Breast epithelium (tissue), 4 donors: ENCODE data around the gene GALNT7. TPM values are rescaled to one million over a fixed set of nuclear protein-coding genes. Genes with fewer than 3 reads are reported as not detected.

Experiments used
- DNase-seq, 2 donors: peaks; one replicate each; pipeline ENCODE4 v3.0.0-alpha.2; 2019; ENCODE audit warnings: low spot score in 2 of 2
- H3K27ac ChIP-seq, 2 donors: fragments of 200-600 bp; sonication (generic) in 1 of 2; one replicate each; pipeline ENCODE4 v1.5.1; 2016 to 2019; ENCODE audit warnings: mild to moderate bottlenecking in 1 of 2
- H3K27me3 ChIP-seq, 2 donors: fragments of 200-600 bp; sonication (generic) in 1 of 2; one replicate each; pipeline versions ENCODE4 v1.5.1 to v1.6.0; 2017 to 2019; ENCODE audit warnings: control low read depth in 1 of 2, mild to moderate bottlenecking in 1 of 2
- H3K36me3 ChIP-seq: fragments of 200-600 bp; one replicate; pipeline ENCODE4 v1.5.1; 2019
- H3K4me1 ChIP-seq, 2 donors: fragments of 200-600 bp; sonication (generic); one replicate each; pipeline ENCODE4 v1.5.1; 2016 to 2019; ENCODE audit warnings: control low read depth in 1 of 2
- H3K4me3 ChIP-seq, 3 donors: fragments of 200-600 bp; sonication (generic); 1 replicate in 2 of 3; 2 replicates in 1 of 3; pipeline ENCODE4 v1.5.1; 2016 to 2019; ENCODE audit warnings: mild to moderate bottlenecking in 3 of 3, moderate library complexity in 2 of 3
- H3K9me3 ChIP-seq, 2 donors: fragments of 200-600 bp; sonication (generic) in 1 of 2; one replicate each; pipeline ENCODE4 v1.5.1; 2016 to 2019; ENCODE audit warnings: control low read depth in 1 of 2
- POLR2A ChIP-seq: fragments of 450-650 bp; IDR thresholded peaks from one replicate; pipeline ENCODE4 v1.6.1; 2016; ENCODE audit warnings: antibody characterized with exemption, mild to moderate bottlenecking, moderate library complexity
- POLR2AphosphoS5 ChIP-seq, 3 donors: sonication (generic); formaldehyde crosslinking; IDR thresholded peaks; one replicate each; pipeline ENCODE4 v1.6.1; 2017; ENCODE audit warnings: antibody characterized with exemption in 3 of 3
- intact Hi-C: fragments of 100-400 bp; cut with DNase I; formaldehyde crosslinking; loops from one replicate; pipeline ENCODE4 v1.15.1; 2023; ENCODE audit warnings: low total_unique reads
- total RNA-seq, 3 donors: library from RNA; depleted of rRNA; stranded (reverse); fragments of >200 nt; gene quantifications; one replicate each; pipeline ENCODE4 v1.1.0, GENCODE V29; 2016
- TF ChIP-seq, protein P1 (sequence below), 3 donors: fragments of 450-650 bp; IDR thresholded peaks; one replicate each; pipeline ENCODE4 v1.5.1; 2016 to 2017; ENCODE audit warnings: antibody characterized with exemption in 3 of 3, mild to moderate bottlenecking in 3 of 3, moderate library complexity in 3 of 3

Gene GALNT7
- total RNA-seq, 3 donors from 2014 or later = 10.7 to 67.2 (median 52.2) TPM

DNA sequence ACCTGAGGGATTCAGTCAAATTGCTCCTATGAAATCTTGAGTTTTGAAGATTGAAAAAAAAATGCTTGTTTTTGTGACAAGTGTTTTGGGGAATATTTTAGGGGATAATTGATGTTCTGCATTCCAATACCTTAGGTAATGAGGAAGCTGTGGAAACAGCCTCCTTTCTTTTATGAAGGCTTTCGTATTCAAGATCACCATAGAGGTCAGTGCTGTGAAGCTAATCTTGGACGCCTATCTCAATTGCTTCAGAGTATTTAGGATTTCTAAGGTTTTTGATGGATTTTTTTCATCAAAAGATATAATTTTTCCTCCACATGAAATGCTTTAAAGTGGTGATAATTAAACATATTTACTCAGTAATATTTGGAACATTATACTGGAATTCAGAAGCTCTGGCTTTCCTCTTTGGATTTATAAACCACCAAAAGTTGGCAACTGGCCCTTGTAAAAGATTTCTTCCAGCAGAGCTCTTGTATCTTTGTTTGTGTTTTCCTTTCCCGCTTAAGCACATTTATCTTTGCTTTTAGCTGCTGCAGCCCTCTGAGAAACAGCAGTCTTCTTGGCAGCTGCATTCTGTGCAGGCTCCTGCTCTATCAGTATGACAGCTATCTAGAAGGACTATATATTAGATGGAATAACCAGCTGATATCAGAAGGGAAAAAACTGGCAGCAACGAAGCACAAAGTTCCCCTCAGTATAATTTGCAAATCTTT, 101.9 kb downstream of the GALNT7 start:
- Histone ChIP-seq H3K4me1 (no peaks in the 10 kb centered on the region), H3K27ac (no peak overlapping the region), H3K9me3 (no peaks in the 10 kb centered on the region), H3K4me3 (no peak overlapping the region), H3K36me3 (no peaks in the 10 kb centered on the region), H3K27me3 (no peaks in the 10 kb centered on the region)
- intact Hi-C loops = no loop called here
- no peak for TF ChIP-seq POLR2AphosphoS5 (IDR thresholded peaks at IDR 0.05)
- TF ChIP-seq, protein P1, sequence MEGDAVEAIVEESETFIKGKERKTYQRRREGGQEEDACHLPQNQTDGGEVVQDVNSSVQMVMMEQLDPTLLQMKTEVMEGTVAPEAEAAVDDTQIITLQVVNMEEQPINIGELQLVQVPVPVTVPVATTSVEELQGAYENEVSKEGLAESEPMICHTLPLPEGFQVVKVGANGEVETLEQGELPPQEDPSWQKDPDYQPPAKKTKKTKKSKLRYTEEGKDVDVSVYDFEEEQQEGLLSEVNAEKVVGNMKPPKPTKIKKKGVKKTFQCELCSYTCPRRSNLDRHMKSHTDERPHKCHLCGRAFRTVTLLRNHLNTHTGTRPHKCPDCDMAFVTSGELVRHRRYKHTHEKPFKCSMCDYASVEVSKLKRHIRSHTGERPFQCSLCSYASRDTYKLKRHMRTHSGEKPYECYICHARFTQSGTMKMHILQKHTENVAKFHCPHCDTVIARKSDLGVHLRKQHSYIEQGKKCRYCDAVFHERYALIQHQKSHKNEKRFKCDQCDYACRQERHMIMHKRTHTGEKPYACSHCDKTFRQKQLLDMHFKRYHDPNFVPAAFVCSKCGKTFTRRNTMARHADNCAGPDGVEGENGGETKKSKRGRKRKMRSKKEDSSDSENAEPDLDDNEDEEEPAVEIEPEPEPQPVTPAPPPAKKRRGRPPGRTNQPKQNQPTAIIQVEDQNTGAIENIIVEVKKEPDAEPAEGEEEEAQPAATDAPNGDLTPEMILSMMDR (IDR thresholded peaks at IDR 0.05) = no peak
- TF ChIP-seq POLR2A = no peak
- DNase-seq = no peak

DNA sequence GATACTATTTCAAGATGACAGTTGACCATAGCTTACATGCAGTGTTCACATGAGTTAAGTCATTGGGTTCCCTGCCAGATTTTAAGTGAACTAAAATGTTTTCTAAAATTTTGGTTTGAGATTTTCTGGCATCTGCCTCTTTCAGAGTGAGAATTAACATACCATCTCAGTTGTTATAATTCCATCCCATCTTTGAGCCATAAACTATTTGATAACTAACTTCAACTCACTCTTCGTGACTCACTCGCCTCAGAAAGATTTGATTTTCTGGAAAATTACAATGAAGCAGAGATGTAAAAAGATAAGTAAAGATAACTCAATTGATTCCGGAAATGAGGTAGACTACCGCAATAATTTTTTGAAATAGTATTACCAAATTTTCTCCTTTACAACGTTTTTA, 103.7 kb downstream of the GALNT7 start:
- TF ChIP-seq POLR2A = no peak
- no peak for TF ChIP-seq POLR2AphosphoS5 (IDR thresholded peaks at IDR 0.05)
- TF ChIP-seq, protein P1 (IDR thresholded peaks at IDR 0.05) = no peak
- H3K4me1 ChIP-seq = no peaks in the 10 kb centered on the region

DNA sequence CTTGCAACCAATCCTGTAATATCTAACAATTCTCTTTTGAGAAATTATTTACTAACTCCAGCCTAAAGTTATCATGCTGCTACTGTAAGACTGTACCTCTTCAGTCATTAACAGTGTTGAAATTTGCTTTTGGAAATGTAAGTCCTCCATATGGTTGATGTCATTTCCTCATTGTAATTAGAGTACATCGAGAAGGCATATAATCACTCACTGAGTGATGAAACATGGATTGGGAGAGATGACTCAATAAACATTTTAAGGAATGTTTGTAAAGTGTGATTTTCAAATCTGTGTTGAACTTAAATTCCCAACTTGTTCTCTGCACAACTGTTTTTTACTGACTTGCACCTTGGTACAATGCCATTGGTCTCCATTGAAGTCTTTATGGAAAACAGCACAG, 104.4 kb downstream of the GALNT7 start:
- intact Hi-C loops = no loop called here

More for the DNA sequence above, 103.7 kb downstream of the GALNT7 start:
- intact Hi-C loops = no loop called here
- DNase-seq = no peak
- Histone ChIP-seq H3K9me3 (no peaks in the 10 kb centered on the region), H3K27ac (no peak overlapping the region), H3K27me3 (no peaks in the 10 kb centered on the region), H3K4me3 (no peak overlapping the region), H3K36me3 (no peaks in the 10 kb centered on the region)

DNA sequence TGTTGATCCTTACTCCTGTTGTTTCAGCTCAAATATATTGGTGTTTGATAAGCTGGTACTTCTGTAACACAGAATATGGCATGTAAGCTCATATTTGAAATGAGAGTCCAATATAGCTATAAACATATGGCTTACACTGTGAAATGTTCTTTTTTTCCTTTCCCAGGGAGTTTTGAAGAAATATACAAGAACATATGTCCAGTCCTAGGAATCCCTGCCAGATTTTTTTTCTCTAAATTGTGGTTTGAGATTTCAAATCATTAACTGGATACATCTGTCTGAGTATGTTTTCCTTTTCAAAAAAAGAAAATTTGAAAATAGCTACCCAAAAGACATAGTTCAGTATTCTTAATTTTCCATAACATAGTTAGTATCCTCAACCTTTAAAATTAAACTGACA, 105.3 kb downstream of the GALNT7 start:
- Histone ChIP-seq H3K27ac (no peak overlapping the region), H3K27me3 (no peaks in the 10 kb centered on the region), H3K9me3 (no peaks in the 10 kb centered on the region), H3K4me3 (no peak overlapping the region), H3K36me3 (no peaks in the 10 kb centered on the region), H3K4me1 (no peaks in the 10 kb centered on the region)
- TF ChIP-seq POLR2AphosphoS5 (IDR thresholded peaks at IDR 0.05) = no peak
- no peak for DNase-seq
- intact Hi-C loops = no loop called here

More for the DNA sequence above, 104.4 kb downstream of the GALNT7 start:
- H3K36me3 ChIP-seq = no peaks in the 10 kb centered on the region
- H3K27ac ChIP-seq = no peak overlapping the region
- H3K27me3 ChIP-seq = no peaks in the 10 kb centered on the region
- TF ChIP-seq POLR2AphosphoS5 (IDR thresholded peaks at IDR 0.05) (no peak), POLR2A (no peak)
- TF ChIP-seq, protein P1 (IDR thresholded peaks at IDR 0.05) = no peak
- no peaks in the 10 kb centered on the region for H3K4me1 ChIP-seq
- DNase-seq = no peak
- no peaks in the 10 kb centered on the region for H3K9me3 ChIP-seq
- H3K4me3 ChIP-seq = no peak overlapping the region

DNA sequence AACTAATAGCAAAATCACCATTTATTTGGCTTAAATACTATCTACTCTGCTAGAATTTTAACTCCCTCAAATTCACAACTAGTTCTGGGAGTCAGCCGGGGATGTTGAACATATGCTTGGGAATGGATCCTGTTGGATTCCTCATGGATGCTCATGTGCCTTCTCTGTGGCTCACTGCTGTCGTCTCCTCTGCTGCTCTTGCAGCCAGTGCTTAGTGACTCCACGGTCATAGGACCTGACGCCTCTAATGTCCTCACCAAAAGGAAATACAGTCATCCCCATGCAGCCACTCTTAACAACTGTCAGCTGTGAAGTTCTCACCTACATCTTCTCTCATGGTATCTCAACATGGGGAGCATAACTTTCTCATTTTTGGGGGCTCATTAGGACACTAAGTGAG, 106.1 kb downstream of the GALNT7 start:
- no peaks in the 10 kb centered on the region for H3K36me3 ChIP-seq
- no peak overlapping the region for H3K4me3 ChIP-seq
- H3K27me3 ChIP-seq = no peaks in the 10 kb centered on the region
- H3K27ac ChIP-seq = no peak overlapping the region
- TF ChIP-seq POLR2A = no peak
- TF ChIP-seq POLR2AphosphoS5 (IDR thresholded peaks at IDR 0.05) = no peak
- TF ChIP-seq, protein P1 (IDR thresholded peaks at IDR 0.05) = no peak
- H3K9me3 ChIP-seq = no peaks in the 10 kb centered on the region
- H3K4me1 ChIP-seq = no peaks in the 10 kb centered on the region
- no peak for DNase-seq
- intact Hi-C loops = no loop called here
